GM13977 (cell line): ENCODE measurements around the gene CCDC149.
A peak's percentile ranks its signal among the peaks of the same experiment; 100 is the strongest.

Experiments
- DNase-seq: peaks from one replicate; pipeline ENCODE4 v3.0.0; 2012; ENCODE audit warnings: low spot score
- in situ Hi-C: fragments of 300-500 bp; cut with MboI; formaldehyde crosslinking; loops from one replicate; pipeline ENCODE4 v1.12.0; 2022; ENCODE audit warnings: low sequenced_read_pairs, low pct_unique_long_range_greater_than_20kb, mixed read lengths, inconsistent platforms; ENCODE audit not compliant: unreplicated experiment
- TF ChIP-seq, protein P1 (sequence below): IDR thresholded peaks from 2 replicates; pipeline ENCODE4 v1.5.1; 2012; ENCODE audit warnings: mild to moderate bottlenecking, control low read depth; ENCODE audit not compliant: insufficient read depth; ENCODE audit errors: extremely low read depth, missing control alignments

The CCDC149 gene

DNA sequence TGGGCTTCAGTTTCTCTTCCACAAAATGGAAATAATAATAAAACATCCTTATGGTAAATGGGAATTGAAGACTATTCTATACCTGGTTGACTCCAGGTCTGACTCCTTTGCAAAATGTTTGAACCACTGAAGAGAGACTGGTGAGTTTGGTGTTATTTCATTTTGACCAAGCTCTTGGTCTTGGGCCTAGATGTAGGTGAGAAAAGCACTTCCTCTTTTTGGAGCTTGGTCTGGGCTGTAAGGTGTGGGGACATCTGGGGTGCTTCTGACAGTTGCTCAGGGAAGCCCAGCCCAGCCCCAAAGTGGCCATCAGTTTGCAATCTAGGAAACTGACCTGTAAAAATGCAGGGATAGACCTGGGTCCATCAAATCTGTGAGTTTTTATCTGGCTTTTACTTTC is 144.2 kb downstream of the CCDC149 start:
- DNase-seq, result peak; percentile 30
- TF ChIP-seq, protein P1, sequence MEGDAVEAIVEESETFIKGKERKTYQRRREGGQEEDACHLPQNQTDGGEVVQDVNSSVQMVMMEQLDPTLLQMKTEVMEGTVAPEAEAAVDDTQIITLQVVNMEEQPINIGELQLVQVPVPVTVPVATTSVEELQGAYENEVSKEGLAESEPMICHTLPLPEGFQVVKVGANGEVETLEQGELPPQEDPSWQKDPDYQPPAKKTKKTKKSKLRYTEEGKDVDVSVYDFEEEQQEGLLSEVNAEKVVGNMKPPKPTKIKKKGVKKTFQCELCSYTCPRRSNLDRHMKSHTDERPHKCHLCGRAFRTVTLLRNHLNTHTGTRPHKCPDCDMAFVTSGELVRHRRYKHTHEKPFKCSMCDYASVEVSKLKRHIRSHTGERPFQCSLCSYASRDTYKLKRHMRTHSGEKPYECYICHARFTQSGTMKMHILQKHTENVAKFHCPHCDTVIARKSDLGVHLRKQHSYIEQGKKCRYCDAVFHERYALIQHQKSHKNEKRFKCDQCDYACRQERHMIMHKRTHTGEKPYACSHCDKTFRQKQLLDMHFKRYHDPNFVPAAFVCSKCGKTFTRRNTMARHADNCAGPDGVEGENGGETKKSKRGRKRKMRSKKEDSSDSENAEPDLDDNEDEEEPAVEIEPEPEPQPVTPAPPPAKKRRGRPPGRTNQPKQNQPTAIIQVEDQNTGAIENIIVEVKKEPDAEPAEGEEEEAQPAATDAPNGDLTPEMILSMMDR, result no peak
- in situ Hi-C loops, result no loop called here

DNA sequence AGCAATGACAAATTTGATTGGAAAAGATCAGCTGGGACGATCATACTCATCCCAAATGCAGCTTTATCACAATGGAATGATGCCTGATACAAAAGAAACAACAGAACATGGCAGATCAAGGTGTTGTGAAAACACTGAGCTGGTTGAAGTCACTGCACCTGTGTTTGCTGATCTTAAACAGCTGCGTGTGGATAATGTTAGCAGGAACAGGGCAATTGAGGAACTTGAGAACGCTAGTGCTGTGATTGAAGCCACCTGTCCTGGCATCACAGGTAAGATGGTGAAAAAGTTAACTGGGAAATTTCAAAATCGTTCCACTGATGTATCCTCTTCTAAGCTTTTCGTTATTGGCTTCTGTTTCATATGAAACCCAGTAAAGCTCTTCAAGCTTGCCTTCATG is 144.8 kb downstream of the CCDC149 start:
- DNase-seq, result no peak
- in situ Hi-C loops, result no loop called here
- TF ChIP-seq, protein P1, result no peak

DNA sequence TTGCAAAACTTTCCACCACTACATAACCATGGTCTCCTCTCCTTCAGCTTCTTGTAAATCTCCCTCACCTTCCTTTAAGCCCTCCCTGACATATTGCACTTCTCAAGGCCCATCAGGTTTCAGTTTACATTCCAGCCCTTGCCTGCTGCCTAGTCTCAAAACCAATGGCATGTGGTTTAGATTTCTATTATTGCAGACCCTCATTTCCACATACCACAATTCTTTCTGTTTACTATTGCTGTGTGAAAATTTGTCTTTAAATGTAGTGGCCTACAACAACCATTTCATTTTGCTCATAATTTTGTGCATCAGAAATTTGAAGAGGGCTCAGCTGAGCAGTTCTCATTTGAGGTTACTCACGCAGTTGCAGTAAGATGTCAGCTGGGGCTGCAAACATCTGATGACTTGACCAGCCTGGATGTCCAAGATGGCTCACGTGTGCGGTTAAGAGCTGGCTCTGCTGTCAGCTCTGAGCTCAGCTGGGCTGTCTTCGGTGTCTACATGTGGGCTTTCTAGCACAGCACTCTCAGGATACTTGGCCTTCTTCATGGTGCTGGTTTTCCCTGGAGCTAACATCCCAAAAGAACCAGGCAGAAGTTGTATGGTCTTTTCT is 147.4 kb downstream of the CCDC149 start:
- no peak for DNase-seq
- TF ChIP-seq, protein P1, result no peak
- in situ Hi-C loops, result no loop called here

DNA sequence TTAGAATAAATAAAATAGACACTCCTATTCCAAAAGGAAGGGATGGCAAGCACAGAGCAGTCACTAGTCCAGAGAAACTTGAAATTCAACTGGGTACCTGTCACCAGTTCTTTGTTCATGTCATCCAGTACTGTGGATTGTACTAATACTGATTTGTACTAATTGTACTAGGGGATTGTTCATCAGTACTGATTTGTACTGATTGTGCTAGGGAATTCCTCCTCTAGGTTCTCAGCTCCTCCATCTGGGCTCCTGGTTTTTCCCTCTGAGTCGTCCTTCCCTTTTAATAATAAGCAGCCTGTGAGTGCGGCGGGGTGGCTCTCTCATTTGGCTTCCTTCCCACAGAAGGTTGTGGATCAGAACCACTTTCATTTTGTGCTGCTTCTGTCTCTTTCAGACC is 148.5 kb downstream of the CCDC149 start:
- in situ Hi-C loops, result no loop called here
- TF ChIP-seq, protein P1, result no peak
- DNase-seq, result no peak

DNA sequence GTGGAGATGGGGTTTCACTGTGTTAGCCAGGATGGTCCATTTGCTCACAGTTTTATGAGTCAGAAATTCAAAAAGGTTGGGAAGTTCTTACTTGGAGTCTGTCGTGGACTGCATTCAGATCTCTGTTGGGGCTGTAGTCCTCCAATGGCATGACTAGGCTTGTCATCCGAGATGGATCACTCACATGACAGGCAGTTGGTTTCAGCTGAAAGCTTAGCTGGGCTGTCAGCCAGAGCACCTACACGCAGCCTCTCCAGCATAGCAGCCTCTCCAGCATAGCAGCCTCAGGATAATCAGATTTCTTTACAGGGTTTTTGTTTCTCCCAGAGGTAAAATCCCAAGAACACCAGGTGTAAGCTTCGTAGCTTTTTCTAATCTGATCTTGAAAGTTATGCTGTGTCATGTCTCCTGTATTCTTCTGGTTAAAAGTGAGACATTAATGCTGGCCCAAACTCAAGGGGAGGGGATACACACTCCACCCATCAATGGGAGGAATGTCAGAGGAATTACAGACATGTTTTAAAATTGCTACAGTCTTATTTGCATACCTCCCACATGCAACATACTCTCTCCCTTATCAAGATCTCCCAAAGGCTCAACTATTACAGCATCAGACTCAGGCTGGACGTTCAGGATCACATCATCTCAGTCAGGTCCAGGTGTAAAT is 149.1 kb downstream of the CCDC149 start:
- in situ Hi-C loops, result no loop called here
- no peak for DNase-seq
- TF ChIP-seq, protein P1, result no peak
